GM12872 (cell line): ENCODE measurements around the gene AK5.

Source experiments
- TF ChIP-seq, protein P1 (sequence below): IDR thresholded peaks from 3 replicates; pipeline ENCODE4 v1.5.1; 2011; ENCODE audit warnings: low read depth, mild to moderate bottlenecking, low read length, moderate library complexity; ENCODE audit not compliant: insufficient read depth

AK5 gene

DNA sequence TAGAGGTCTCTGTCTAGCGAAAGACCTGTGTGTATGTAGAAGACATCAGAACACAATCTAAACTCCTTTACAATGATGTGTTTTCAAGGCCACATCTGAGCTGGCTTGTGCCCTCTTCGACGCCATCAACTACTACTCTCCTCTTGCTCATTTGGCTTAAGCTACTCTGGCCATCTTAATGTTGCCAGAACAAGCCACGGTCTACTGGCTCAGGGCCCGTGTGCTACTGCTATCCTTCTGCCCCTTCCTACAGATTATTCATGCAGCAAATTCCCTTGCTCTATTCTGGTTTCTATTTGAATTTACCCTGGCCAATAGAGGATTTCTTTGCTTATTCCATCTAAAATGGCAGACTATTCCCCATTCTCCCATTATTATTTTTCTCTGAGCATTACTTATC lies 278.9 kb downstream of the AK5 start:
- TF ChIP-seq, protein P1, sequence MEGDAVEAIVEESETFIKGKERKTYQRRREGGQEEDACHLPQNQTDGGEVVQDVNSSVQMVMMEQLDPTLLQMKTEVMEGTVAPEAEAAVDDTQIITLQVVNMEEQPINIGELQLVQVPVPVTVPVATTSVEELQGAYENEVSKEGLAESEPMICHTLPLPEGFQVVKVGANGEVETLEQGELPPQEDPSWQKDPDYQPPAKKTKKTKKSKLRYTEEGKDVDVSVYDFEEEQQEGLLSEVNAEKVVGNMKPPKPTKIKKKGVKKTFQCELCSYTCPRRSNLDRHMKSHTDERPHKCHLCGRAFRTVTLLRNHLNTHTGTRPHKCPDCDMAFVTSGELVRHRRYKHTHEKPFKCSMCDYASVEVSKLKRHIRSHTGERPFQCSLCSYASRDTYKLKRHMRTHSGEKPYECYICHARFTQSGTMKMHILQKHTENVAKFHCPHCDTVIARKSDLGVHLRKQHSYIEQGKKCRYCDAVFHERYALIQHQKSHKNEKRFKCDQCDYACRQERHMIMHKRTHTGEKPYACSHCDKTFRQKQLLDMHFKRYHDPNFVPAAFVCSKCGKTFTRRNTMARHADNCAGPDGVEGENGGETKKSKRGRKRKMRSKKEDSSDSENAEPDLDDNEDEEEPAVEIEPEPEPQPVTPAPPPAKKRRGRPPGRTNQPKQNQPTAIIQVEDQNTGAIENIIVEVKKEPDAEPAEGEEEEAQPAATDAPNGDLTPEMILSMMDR, result no peak

DNA sequence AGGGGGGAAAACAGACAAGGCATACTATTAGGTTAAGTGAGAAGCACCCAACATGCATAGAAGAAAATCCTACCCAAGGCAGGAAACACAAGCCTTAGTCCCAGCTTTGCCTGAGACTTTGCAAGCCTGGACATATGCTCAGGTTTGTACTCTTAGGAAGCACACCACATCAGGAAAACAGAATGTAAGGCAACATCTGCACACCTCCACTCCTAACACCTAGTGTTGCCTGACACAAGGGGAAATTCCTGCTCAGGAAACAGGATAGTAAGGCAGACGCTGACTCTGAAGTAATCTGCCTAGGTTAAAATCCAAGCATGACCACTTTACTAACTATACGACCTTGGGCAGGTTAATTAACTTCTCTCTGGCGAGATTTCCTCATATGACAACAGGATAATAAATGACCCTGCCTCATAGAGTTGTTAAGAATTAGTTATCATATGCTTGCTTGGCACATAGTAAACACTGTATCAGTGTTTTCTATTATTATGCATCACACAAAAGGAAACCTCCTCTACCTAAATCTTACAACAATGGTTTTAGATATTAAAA lies 280.9 kb downstream of the AK5 start:
- TF ChIP-seq, protein P1, result no peak

DNA sequence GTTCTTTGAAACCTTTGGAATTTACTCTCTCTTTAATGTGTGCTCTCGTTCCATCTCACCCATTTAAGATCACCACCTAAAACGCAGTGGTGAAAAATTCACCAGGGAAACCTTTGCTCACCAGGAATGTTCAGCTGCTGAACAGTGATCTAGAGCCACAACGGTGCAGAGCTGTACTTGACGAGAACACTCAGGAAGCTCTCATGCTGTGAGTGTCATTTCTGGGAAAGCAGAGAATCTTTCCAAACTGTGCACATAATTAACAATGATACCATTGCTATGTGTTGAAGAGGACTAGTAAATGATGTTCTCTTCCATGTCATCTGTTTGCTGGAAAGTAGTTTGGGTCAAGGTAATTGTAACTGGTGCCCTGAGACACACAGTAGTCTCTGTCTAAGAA lies 283.5 kb downstream of the AK5 start:
- TF ChIP-seq, protein P1, result no peak

DNA sequence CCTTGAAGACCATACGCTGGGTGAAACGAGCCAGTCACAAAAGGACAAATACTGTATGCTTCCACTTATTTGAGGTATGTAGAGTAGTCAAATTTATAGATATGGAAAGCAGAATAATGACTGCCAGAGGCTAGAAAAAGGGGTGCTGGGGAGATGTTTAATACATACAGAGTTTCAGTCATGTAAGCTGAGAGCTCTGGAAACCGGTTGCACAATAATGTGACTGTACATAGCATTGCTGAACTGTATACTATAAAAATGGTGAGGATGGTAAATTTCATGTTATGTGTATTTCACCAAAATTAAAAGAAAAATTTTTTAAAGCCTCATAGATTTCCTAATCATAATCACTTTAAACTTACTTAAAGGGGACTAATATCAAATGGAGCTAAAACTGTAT lies 289.8 kb downstream of the AK5 start:
- TF ChIP-seq, protein P1, result no peak

DNA sequence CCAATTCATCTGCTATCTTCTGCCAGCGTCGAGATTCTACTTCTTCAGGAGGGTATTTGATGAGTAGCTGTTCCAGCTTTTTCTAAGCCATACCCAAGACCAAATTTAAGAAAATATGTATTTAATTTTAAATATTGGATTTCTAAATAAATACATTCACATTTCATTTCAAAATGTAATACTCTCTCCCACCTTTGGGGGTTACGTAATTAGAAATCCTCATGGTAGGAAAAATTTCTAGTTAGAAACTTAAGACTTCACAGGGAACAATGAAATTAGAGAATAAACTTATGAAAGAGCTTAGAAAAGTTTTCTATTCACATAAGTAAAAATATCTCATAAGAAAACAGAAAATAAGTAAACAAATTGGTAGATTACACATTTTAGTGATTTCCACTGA lies 297.7 kb downstream of the AK5 start:
- TF ChIP-seq, protein P1, result no peak

DNA sequence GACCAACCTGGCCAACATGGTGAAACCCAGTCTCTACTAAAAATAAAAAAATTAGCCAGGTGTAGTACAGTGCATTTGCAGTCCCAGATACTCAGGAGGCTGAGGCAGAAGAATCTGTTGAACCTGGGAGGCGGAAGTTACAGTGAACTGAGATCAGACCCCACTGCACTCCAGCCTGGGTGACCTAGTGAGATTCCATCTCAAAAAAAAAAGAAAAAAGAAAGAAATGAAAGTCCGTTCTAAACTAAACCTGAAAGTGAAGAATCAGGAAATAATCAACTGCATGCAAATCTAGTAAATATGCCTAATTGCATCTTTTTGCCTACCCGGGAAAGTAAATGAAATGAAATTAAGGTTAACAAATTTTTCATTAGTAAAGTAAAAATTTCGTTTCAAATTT lies 301.1 kb downstream of the AK5 start:
- TF ChIP-seq, protein P1, result no peak

DNA sequence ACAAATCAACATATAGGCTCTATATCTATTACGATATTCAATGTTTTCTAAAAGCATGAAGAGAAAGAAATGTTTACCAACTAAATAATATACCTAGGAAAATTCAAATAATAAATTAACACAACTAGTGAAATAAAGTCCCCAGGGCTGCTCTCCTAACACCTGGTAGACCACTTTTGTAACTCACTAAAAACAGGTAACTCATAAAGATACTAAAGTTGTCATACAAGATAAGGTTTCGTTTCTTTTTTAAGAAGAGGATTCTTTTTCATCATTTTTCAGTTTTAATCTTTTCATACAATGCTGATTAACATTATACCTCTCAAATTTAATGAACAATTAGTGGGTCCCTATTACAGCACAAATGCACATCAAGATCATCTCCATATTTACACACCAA lies 301.7 kb downstream of the AK5 start:
- TF ChIP-seq, protein P1, result no peak
